Measurements from ENCODE around the gene CRACR2A. TPM values are rescaled to one million over a fixed set of nuclear protein-coding genes. Genes with fewer than 3 reads are reported as not detected.

CRACR2A gene
- total and polyA plus RNA-seq, 9 of the 15 experiments (the other 6 are each of a cell fraction or from before 2014, with no cell fraction given), result 2.1 to 15.1 (median 10.4) TPM

- H4K20me1 ChIP-seq (replicated peaks; ENCODE audit: control insufficient read depth, insufficient read depth, low read length), result no peaks in the 10 kb centered on the region
- no peak for FAIRE-seq
- no peak overlapping the region for H3K4me2 ChIP-seq (ENCODE audit: insufficient read depth, low read length)
- H3K27ac ChIP-seq (ENCODE audit: extremely low read depth, low read depth, low read length), result no peak overlapping the region
- no peak overlapping the region for H3K4me3 ChIP-seq
- H3K9me1 ChIP-seq (ENCODE audit: control insufficient read depth, insufficient read depth, low read length), result no peaks in the 10 kb centered on the region
- WGBS (ENCODE audit: insufficient coverage, low coverage, missing lambda C conversion rate), result 79% methylated on average over 3 of the region's 5 CpGs
- BruUV-seq (replicated peaks), result no TSS peak
- no peak for ATAC-seq
- H3K36me3 ChIP-seq (ENCODE audit: control insufficient read depth, insufficient read depth, low read length), result peaks cover 43% of the 10 kb centered on the region; the same call in 2 of the 3 replicates
- intact Hi-C loops (cut with micrococcal nuclease) (no loop called here), in situ Hi-C loops (cut with MboI) (no loop called here)
- no peaks in the 10 kb centered on the region for H3K27me3 ChIP-seq (ENCODE audit: control insufficient read depth in 2 of 2, insufficient read depth in 2 of 2, low read length in 2 of 2)
- H3K9ac ChIP-seq (ENCODE audit: insufficient read depth in 1 of 2, low read depth in 2 of 2, low read length in 2 of 2), result no peak overlapping the region
- TF ChIP-seq HDAC3 (IDR thresholded peaks at IDR 0.05; ENCODE audit: borderline replicate concordance, partially characterized antibody) (no peak), MEF2A (IDR thresholded peaks at IDR 0.05; ENCODE audit: control insufficient read depth, low read depth, low read length) (no peak), ZNF232 (CRISPR knock-in tag; IDR thresholded peaks at IDR 0.05) (no peak), BRCA1 (IDR thresholded peaks at IDR 0.05) (no peak), BRCA1 (CRISPR knock-in tag; IDR thresholded peaks at IDR 0.05) (no peak), GTF2E2 (tag; IDR thresholded peaks at IDR 0.05) (no peak)
- TF ChIP-seq, protein P1, sequence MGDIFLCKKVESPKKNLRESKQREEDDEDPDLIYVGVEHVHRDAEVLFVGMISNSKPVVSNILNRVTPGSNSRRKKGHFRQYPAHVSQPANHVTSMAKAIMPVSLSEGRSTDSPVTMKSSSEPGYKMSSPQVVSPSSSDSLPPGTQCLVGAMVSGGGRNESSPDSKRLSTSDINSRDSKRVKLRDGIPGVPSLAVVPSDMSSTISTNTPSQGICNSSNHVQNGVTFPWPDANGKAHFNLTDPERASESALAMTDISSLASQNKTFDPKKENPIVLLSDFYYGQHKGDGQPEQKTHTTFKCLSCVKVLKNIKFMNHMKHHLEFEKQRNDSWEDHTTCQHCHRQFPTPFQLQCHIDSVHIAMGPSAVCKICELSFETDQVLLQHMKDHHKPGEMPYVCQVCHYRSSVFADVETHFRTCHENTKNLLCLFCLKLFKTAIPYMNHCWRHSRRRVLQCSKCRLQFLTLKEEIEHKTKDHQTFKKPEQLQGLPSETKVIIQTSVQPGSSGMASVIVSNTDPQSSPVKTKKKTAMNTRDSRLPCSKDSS (IDR thresholded peaks at IDR 0.05; ENCODE audit: low read depth, partially characterized antibody), result no peak
- TF ChIP-seq, protein P2, sequence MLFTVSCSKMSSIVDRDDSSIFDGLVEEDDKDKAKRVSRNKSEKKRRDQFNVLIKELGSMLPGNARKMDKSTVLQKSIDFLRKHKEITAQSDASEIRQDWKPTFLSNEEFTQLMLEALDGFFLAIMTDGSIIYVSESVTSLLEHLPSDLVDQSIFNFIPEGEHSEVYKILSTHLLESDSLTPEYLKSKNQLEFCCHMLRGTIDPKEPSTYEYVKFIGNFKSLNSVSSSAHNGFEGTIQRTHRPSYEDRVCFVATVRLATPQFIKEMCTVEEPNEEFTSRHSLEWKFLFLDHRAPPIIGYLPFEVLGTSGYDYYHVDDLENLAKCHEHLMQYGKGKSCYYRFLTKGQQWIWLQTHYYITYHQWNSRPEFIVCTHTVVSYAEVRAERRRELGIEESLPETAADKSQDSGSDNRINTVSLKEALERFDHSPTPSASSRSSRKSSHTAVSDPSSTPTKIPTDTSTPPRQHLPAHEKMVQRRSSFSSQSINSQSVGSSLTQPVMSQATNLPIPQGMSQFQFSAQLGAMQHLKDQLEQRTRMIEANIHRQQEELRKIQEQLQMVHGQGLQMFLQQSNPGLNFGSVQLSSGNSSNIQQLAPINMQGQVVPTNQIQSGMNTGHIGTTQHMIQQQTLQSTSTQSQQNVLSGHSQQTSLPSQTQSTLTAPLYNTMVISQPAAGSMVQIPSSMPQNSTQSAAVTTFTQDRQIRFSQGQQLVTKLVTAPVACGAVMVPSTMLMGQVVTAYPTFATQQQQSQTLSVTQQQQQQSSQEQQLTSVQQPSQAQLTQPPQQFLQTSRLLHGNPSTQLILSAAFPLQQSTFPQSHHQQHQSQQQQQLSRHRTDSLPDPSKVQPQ (CRISPR knock-in tag; IDR thresholded peaks at IDR 0.05; ENCODE audit: borderline replicate concordance), result no peak
- CTCF ChIA-PET (ENCODE audit: low intra/inter-chr PET ratio), result no interaction called here
- H3K79me2 ChIP-seq (ENCODE audit: control insufficient read depth, insufficient read depth, low read length), result no peaks in the 10 kb centered on the region
- H2AFZ ChIP-seq (ENCODE audit: low read depth, low read length), result no peak overlapping the region
- DNase-seq (ENCODE audit: extremely low read depth in 1 of 4, low spot score in 3 of 4), result no peak
- H3K9me3 ChIP-seq (replicated peaks; ENCODE audit: control insufficient read depth, insufficient read depth, low read depth, low read length), result no peaks in the 10 kb centered on the region
- no peaks in the 10 kb centered on the region for H3K4me1 ChIP-seq (replicated peaks in 1 of 2; ENCODE audit: control insufficient read depth in 2 of 2, insufficient read depth in 2 of 2, low read length in 2 of 2)
- POLR2A ChIA-PET, result interaction anchor here (0.5 kb wide), 1 partner anchor 1890 kb away, joined by 3 read pairs; no protein-coding TSS in a partner anchor
Observed at GRCh38 chr12:3670083-3670620, 82.8 kb downstream of the CRACR2A start.

Measured in K562 (cell line).